ENCODE results near the gene SLC12A4.

DNA sequence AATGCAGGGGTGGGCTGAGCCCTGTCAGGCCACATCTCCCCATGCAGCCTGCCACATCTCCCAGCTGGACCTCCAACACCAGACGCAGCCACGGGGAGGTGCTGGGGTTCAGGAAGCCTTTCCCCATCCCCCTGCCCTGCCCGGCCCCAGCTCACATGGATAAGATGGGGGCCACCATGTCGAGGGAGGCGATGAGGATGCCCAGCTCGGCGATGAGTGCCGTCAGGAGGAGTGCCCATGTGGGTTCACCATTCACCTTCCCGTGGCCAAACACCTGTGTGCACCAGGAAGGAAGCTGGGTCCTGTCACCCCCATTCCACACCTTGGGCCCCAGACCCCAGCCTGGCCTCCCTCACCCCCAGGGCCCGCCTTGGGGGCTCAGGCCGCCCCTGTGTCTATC lies 18.8 kb downstream of the SLC12A4 start:
- TF ChIP-seq, protein P1, sequence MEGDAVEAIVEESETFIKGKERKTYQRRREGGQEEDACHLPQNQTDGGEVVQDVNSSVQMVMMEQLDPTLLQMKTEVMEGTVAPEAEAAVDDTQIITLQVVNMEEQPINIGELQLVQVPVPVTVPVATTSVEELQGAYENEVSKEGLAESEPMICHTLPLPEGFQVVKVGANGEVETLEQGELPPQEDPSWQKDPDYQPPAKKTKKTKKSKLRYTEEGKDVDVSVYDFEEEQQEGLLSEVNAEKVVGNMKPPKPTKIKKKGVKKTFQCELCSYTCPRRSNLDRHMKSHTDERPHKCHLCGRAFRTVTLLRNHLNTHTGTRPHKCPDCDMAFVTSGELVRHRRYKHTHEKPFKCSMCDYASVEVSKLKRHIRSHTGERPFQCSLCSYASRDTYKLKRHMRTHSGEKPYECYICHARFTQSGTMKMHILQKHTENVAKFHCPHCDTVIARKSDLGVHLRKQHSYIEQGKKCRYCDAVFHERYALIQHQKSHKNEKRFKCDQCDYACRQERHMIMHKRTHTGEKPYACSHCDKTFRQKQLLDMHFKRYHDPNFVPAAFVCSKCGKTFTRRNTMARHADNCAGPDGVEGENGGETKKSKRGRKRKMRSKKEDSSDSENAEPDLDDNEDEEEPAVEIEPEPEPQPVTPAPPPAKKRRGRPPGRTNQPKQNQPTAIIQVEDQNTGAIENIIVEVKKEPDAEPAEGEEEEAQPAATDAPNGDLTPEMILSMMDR (IDR thresholded peaks at IDR 0.05): no peak
- TF ChIP-seq EZH2 (IDR thresholded peaks at IDR 0.05): no peak

All from neural progenitor cell (in vitro differentiated cells).